DMS53 treated with DMSO at 0.1 percent for 48 hours (cell line): ENCODE data around the gene PARP12.

Experiments used
- DNase-seq: peaks from one replicate; lab custom pipeline; 2025; ENCODE audit not compliant: unreplicated experiment; lab: John Stamatoyannopoulos, UW

Gene PARP12

GRCh38 chr7:140017034-140017433 is 45.7 kb downstream of the PARP12 start:
- DNase-seq = no peak

- DNase-seq = no peak
Observed at GRCh38 chr7:140016540-140016939, 46.2 kb downstream of the PARP12 start.

GRCh38 chr7:140015471-140015970 is 47.2 kb downstream of the PARP12 start:
- no peak for DNase-seq

GRCh38 chr7:140014123-140014522 is 48.6 kb downstream of the PARP12 start:
- no peak for DNase-seq

- DNase-seq = no peak
Observed at GRCh38 chr7:140013676-140014075, 49.1 kb downstream of the PARP12 start.

- no peak for DNase-seq
Observed at GRCh38 chr7:140010194-140010895, 52.4 kb downstream of the PARP12 start.

- no peak for DNase-seq
Observed at GRCh38 chr7:140009735-140010134, 53.0 kb downstream of the PARP12 start.

GRCh38 chr7:140008755-140009610 is 53.8 kb downstream of the PARP12 start:
- no peak for DNase-seq

GRCh38 chr7:140007051-140007690 is 55.6 kb downstream of the PARP12 start:
- DNase-seq = no peak

- DNase-seq = no peak
Observed at GRCh38 chr7:140006600-140006999, 56.2 kb downstream of the PARP12 start.

- peak; percentile 35 for DNase-seq
Observed at GRCh38 chr7:140005754-140006503, 56.8 kb downstream of the PARP12 start.

GRCh38 chr7:140005341-140005740 is 57.4 kb downstream of the PARP12 start:
- DNase-seq = no peak

- DNase-seq = no peak
Observed at GRCh38 chr7:140004672-140005071, 58.1 kb downstream of the PARP12 start.

- DNase-seq = peak; percentile 37
Observed at GRCh38 chr7:140003913-140004382, 58.8 kb downstream of the PARP12 start.

- no peak for DNase-seq
Observed at GRCh38 chr7:140000666-140001268, 62.0 kb downstream of the PARP12 start.

GRCh38 chr7:139999516-139999915 is 63.2 kb downstream of the PARP12 start:
- DNase-seq = no peak

GRCh38 chr7:139998572-139998971 is 64.2 kb downstream of the PARP12 start:
- no peak for DNase-seq

GRCh38 chr7:139995017-139995915 is 67.5 kb downstream of the PARP12 start:
- no peak for DNase-seq

- no peak for DNase-seq
Observed at GRCh38 chr7:139994356-139994755, 68.4 kb downstream of the PARP12 start.
